ENCODE data around the gene BMP7.

BMP7 gene

DNA sequence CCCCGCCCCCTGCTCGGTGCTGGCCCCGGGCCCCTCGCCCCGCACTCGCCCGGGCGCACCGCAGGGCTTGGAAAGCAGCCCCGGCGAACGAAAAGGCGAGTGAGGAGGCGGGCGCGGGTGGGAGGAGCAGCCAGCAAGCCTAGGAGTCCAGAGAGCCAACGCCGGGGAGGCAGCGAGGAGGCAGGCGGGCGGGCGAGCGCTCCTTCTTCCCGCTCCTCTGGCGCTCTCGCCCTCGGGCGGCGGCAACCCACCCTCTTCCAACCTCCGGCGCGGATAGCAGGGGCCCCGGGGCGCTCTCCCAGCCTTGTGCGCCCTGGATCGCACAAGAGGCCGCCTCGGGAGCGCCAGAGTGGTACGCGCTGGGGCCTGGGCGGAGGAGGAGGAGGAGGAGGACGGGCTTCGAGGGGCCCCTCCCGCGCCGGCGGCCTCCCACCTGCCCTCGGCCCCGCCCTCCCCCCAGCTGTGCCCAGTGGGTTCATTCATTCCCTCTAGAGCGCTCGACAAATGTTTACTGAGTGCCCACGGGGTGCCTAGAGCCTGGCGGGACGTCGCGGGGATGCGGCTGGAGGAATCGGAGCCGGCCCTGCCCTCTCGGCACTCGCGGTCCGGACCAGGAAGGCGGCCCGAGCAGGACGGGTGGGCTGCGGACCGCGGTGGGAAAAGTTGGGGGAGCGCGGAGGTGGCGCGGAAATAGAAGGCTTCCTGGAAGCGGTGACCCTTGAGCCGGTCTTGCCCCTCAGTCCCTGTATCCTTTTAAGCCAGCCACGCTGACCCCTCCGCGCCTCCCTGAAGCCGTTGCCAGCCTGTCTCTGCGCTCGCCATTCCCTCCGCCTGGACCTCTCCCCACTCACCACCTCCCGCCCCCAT lies at the start of gene BMP7:
Gene BMP7 (minus strand): TSS at position 351 of the 867 bp plus-strand sequence. CDS start 519 bp downstream, outside the sequence.
- in situ Hi-C loops (cut with MboI; ENCODE audit: low sequenced_read_pairs) = no loop called here

DNA sequence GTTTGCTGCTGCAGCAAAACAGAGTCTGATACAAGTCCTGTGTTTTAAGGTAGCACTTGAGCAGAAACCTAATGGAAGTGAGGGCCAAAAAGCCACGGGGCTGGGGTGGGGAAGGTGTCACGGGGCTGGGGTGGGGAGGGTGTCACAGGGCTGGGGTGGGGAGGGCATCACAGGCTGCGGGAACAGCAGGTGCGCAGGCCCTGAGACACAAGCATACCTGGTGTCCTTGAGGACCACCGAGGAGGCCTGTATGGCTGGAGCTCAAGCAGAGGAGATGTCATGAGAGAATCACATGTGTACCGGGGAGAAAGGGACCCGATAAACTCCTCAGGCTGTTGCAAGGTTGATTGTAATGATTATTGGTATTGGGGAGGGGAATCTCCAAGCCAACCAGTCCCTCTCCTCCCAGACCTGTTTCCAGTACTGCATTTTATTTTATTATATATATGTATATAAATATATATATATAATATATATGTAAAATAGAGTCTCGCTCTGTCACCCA lies 49.6 kb upstream of the BMP7 start:
- in situ Hi-C loops (cut with MboI; ENCODE audit: low sequenced_read_pairs) = no loop called here

DNA sequence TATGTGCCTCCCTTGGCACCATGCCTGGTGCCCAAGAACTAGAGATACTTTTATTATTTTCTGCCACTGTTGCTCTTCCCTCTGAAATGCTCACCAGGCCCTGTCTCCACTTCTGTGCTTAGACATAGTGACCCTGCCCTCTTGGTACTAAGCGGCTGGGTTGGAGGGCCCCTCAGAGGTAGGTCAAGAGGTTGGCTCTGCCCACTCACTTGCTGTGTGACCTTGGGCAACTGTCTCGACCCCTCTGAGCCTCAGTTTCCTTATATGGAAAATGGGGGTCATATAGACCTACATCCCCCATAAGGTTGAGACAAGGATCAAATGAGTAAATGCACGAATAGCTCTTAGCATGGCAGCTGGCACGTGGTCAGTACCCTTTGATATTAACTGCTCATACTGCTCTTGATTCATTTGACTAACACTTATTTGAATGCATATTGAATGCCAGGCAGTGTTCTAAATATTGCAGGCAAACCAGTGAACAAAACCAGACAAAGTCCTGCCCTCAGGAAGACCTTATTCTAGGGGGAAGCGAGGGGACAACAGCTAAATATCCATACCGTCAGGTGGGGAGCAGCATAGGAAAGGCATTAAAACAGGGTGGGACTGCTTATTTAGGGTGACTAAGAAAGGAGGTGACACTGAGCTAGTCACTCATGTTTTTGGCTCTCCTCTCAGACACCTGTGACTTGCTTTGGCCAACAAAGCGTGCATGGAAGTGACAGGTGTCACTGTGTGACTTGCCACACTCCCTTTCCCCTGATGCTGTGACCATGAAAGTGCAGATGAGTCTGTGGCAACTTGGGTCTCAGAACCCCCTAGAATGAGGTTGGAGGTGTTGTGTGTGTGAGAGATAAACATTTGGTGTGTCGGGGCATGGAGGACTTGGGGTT lies 48.9 kb upstream of the BMP7 start:
- in situ Hi-C loops (cut with MboI; ENCODE audit: low sequenced_read_pairs) = no loop called here

DNA sequence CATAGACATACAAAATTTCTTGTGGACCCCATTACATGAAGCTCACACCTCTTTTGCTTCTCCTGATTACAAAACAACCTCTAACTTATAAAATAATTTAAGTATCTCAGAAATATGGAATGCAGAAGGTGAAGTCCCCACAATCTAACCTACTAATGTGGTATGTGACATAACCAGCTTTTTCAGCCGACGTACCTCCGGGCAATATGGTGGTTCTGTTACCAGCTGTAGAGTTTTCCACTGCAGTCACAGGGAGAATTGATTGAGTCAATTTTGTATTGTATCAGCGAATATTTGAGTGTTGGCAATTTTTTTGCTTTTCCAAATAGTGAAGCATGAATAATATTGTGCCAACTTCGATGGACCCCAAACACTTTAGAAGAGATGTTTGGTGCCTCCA lies 47.5 kb upstream of the BMP7 start:
- in situ Hi-C loops (cut with MboI; ENCODE audit: low sequenced_read_pairs) = no loop called here

DNA sequence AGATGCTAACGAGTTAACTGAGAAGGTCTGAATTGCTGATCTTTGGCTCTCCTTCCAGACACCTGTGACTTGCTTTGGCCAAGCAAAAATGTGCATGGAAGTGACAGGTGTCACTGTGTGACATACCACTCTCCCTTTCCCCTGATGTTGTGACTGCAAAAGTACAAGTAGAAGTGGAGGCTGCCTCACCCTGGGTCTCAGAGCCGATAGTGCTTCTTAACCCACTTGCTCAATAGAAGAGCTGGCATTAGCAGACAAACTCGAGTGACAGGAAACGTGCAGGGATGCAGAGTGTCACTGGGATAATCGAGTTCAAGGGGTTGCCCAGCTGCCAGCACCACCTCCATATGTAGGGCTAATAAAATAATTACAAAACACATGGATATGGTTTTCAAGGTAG lies 46.8 kb upstream of the BMP7 start:
- in situ Hi-C loops (cut with MboI; ENCODE audit: low sequenced_read_pairs) = no loop called here

DNA sequence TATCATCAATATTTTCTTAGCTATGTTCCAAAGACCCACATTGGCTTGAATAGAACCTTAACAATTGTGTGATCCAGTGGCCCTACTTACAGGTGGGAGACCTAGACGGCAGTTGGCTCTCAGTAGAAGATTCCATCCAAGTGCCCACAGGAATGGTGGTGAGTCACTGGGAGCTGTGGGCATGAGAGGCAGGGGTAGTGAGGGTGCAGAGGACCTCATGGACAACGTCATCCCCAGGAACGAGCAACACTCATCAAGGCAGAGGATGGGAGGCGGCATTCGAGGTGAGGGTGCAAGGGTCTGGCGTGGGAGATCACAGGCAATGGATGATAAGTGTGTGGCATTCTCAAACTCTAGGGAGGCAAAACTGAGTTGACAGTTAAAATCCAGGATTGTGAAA lies 45.7 kb upstream of the BMP7 start:
- in situ Hi-C loops (cut with MboI; ENCODE audit: low sequenced_read_pairs) = no loop called here

DNA sequence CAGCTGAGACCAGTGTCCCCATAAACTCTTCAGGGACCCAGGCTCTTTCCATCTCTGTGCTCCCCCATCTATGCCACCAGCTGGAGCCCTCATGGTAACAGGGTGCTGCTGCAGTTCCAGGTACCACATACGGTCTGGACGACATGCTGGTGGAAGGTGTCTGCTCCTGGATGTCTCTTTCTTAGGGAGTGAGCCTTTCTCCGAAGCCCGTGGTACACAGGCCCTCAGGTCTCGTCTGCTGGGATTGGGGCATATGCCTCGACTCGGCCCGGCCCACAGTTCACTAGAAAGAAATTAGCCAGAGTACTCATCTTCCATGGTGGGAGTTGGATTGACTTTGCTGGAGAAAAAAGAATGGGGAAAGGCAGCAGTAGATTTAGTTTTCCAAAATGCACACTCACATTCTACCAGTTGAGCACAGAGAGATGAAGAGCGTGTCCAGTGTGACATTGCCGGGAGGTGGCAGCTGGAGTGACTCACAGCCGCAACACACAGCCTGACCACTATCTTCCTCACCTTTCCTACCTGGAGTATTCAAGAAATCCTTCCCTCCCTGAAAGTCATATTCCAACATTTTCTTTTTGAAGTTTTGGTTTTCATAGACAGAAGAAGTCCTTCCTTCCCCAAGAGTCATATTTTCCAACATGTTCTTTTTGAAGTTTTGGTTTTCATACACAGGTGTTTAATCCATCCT lies 44.5 kb upstream of the BMP7 start:
- in situ Hi-C loops (cut with MboI; ENCODE audit: low sequenced_read_pairs) = no loop called here

DNA sequence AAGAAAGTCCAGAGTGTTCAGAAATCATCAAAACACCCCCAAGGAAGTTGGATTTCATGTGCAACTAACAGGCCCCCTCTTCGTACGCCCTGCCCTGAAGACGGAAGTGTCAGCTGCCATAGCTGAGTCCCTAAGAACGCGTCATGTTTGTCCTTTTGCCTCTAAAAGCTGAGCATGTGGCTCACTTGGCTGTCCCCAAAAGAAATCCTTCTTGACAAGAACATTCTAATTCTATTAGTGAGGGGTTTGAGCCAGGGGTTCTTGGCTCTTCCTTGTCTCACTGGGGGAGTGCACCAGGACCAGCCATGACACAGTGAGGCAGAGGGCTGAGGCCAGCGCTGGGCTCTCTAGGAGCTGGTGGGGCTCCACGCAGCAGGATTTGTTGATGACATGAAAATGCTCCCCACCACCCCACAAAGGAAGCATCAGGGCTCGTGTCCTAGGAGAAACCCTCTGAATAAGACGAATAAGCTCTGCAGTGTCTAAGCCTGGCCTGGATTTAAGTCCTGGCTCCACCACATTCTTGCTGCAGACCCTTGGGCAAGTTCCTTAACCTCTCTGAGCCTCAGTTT lies 43.2 kb upstream of the BMP7 start:
- in situ Hi-C loops (cut with MboI; ENCODE audit: low sequenced_read_pairs) = no loop called here

DNA sequence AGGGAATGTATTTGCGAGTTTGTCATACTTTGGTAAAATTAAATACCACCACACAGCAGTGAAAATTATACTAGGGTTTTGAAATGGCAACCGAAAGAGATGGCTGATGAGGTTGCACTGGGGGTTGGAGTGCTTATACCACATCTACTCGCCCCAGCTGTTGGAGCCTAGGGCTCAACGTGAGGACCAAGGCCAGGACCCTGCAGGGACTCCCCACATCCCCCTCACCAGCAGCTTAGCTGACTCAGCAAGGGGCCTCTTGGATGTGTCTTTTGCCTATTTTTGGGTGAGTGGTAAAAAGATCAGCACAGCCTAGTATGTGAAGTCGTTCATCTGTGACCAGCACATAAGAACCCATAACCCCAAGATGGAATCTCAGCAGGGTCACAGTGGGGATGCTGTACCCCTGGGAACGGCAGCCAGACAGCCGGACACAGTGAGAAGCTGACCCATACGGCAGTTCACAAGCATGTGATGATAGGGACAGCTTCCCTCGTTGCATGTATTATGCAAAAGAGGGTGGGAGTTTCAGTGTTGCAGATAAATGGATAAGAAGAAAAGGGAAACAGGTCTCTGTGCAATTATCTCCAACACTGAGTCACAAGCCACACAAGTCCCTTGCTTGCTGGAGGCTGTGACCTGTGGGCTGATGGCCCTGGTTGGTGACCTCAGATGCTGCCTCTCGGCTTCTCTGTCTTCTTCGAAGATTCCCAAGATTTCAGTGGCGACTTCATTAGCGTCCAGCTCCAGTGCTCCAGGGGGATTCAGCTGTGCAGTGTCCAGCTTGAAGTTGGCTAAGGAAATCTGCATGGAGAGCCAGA lies 42.2 kb upstream of the BMP7 start:
- in situ Hi-C loops (cut with MboI; ENCODE audit: low sequenced_read_pairs) = no loop called here

DNA sequence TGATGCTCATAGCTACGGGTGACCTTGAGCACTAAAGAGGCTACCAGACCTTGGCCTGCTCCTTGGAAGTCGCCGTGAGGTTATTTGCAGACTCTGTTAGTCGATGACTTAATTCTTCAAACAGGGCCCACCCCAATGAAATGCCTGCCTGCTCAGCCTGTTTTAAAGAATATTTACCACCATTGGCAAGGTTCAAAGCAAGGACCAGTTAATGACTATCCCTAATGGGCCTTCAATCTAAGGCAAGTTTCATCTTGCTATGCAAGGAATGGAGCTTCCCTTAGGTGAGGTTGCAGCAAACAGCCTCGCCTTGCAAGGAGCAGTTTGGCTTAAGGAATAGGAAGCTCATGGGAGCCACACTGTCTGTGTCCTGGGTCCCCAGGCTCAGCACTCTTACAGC lies 40.3 kb upstream of the BMP7 start:
- in situ Hi-C loops (cut with MboI; ENCODE audit: low sequenced_read_pairs) = no loop called here

DNA sequence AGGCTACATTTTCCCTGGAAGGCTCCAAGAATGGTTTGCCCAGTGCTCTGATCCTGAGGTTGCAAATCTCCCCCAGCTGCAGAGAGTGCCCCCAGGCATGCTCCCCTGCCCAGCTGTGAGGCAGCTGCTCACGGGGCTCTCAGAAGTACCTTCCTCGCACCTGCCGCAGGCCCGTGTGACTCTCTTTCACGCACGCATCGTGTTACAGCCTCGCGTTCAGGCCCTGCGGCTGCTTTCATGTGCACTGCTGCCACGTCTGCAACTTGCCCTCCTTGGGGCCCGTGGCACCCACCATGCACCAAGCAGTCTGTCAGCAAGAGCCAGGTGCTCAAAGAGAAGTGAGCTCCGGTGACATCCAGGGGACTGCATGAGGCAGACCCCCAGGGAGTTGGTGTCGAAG lies 34.6 kb upstream of the BMP7 start:
- in situ Hi-C loops (cut with MboI; ENCODE audit: low sequenced_read_pairs) = no loop called here

DNA sequence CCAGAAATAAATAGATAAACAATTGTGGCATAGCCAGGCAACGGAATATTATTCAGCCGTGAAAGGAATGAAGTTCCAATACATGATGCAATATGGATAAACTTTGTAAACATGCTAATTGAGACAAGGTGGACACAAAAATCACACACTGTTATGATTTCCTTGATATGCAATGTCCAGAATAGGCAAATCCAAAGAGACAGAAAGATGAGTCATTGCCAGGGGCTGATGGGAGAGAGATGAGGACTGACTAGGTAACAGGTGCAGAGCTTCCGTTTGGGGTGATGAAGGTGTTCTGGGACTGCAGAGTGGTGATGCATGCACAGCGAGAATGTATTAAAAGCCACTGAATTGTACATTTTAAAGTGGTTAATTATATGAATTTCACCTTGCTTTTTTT lies 32.0 kb upstream of the BMP7 start:
- in situ Hi-C loops (cut with MboI; ENCODE audit: low sequenced_read_pairs) = no loop called here

DNA sequence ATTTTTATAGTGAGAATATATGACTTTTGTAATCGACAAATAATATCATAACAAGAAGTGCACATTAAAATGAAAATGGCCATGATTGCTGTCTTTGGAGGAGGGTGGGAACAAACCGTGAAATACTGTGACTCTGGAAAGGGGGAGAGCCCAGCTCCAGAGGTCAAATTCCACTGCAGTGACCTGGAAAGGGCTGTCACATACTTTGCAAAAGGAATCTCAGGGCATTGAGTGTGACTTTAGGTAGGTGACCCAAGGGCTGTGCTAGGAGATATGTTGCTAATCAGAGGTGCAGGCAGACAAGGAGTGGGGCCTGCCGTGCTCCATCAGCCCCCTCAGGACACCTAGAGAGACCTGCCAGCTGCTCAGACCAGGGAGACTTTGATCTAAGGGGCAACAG lies 28.1 kb upstream of the BMP7 start:
- in situ Hi-C loops (cut with MboI; ENCODE audit: low sequenced_read_pairs) = no loop called here

DNA sequence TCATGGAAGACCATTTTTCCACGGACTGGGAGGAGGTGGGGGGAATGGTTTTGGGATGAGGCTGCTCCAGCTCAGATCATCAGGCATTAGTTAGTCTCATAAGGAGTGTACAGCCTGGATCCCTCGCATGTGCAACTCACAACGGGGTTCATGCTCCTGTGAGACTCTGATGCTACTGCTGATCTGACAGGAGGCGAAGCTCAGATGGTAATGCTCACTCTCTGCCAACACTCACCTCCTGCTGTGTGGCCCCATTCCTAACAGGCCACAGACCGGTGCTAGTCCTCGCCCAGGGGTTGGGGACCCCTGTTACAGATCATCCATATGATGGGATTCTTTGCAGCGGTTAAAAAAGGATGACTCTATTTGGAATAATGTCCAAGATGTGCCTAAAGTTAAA lies 27.6 kb upstream of the BMP7 start:
- in situ Hi-C loops (cut with MboI; ENCODE audit: low sequenced_read_pairs) = no loop called here

DNA sequence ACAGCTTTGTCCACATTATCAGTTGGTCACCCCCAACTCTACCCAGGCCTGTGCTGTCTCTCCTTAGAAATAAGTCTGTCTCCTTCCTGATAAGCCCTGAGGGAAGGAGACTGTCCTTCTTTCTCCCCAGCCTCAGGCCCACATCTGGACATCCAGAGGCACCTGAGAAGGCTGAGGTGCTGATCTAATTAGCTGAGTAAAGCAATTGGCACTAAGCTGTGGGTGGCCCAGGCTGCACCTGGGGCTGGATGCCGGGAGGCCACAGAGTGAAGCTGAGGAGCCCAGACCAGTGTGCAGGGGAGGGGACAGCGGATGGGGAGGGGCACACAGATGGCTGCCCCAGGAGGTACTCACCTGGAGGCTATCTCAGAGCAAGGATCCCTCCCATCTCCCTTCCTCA lies 26.2 kb upstream of the BMP7 start:
- in situ Hi-C loops (cut with MboI; ENCODE audit: low sequenced_read_pairs) = no loop called here

DNA sequence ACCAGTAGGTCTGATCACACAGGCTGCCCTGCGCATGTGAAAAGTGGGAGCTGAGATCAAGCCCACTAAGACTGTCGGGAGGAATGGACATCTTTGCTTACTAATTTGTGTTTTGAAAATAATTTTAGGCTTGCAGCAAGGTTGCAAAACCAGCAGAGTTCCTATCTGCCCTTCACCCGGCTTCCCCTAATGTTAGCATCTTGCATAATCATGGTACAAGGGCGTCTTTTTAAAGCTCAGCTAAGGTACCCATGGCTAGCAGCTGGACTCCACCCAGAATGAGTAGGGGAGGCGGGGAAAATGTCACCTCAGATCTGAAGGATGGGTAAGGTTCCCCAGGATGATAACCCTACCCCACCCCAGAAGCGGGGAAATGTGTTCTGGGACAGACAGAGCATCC lies 25.3 kb upstream of the BMP7 start:
- in situ Hi-C loops (cut with MboI; ENCODE audit: low sequenced_read_pairs) = no loop called here

DNA sequence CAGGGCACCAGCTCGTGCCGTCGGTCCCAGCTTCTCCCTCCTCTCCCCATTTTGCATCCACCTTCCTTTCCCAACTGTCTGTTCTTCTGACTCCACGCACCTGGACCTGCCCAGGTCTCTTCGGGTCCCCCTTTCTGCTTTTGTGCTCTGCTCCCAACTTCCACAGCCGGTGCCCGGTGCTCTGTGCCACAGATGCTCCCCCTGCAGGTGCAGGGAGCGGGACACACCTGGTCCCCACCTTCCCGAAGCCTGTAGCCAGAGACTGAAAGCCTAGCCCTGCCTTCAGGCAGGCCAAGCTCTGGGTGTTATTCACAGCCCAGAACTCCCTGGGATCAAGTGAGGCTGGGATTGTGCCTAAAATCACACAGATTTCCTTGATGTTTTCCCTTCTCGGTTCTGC lies 24.6 kb upstream of the BMP7 start:
- in situ Hi-C loops (cut with MboI; ENCODE audit: low sequenced_read_pairs) = no loop called here

DNA sequence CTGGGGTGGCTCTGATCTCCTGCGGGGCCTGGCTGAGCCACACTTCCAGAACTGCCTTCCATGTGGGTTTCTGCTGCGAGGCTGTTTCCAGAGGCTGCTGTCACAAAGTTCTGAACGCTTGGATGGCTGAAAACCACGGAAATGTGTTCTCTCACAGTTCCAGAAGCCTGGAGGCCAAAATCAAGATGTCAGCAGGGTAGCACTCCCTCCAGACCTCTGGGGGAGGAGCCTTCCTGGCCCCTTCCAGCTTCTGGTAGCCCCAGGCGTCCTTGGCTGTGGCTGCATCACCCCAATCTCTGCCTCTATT lies 23.7 kb upstream of the BMP7 start:
- in situ Hi-C loops (cut with MboI; ENCODE audit: low sequenced_read_pairs) = no loop called here

DNA sequence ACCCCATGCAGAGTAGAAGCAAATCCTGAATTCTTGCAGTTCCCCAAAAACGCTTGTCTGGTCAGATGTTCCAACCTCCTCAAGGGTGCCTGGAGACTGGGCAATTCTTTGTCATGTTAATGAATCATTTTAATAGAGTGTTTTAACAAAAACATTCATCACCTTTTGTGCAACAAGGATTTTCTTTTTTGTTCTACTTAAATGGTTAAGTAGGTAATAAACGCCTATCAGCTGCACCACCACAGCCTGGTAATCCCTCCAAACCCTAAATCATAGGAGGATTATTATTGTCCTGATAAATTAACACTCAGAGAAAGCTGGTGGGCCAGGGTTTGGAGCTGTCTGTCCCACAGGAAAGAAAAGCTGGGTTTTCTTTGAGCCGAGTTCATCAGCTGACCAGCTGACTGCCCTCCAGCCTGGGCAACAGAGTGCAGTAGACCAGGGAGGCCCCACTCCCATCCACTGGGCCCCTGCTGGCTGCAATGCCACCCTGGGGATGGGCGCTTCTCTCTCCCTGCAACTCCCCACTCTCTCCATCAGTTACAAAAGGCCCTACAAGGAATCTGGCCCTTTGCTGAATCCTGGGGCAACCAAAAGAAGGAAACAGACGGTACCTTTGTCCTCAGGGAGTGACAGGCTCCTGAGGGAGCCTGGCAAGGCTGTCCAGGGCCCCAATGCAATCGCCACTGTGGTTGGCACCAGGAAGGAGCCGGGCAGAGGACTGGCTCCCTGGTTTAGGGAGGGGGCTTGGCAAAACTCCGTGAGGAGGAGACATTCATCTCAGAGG lies 23.1 kb upstream of the BMP7 start:
- in situ Hi-C loops (cut with MboI; ENCODE audit: low sequenced_read_pairs) = no loop called here
